PFSK-1 (cell line): Measurements from ENCODE around the gene AOPEP.

Source experiments
- FOXP2 ChIP-seq: optimal IDR thresholded peaks from 2 replicates; pipeline ENCODE3; 2011; ENCODE audit warnings: borderline replicate concordance, control low read depth, inconsistent platforms; ENCODE audit not compliant: insufficient read depth; ENCODE audit errors: extremely low read length, extremely low read depth
- POLR2AphosphoS5 ChIP-seq: IDR thresholded peaks from 2 replicates; pipeline ENCODE4 v1.6.1; 2012; ENCODE audit warnings: low read depth, mild to moderate bottlenecking, control low read depth, low read length, moderate library complexity
- SIN3A ChIP-seq: IDR thresholded peaks from 2 replicates; pipeline ENCODE4 v1.6.1; 2012; ENCODE audit warnings: mild to moderate bottlenecking, low read length, moderate library complexity, borderline replicate concordance; ENCODE audit not compliant: insufficient read depth
- TAF1 ChIP-seq: IDR thresholded peaks from 2 replicates; pipeline ENCODE4 v1.6.1; 2012; ENCODE audit warnings: low read length, control low read depth, borderline replicate concordance; ENCODE audit not compliant: insufficient read depth
- TF ChIP-seq, protein P1 (sequence below), 2 experiments: IDR thresholded peaks; 2 replicates each; pipeline versions ENCODE4 v1.6.1 to v1.8.0; 2011 to 2012; ENCODE audit warnings: low read depth in 2 of 2, low read length in 2 of 2, control low read depth in 1 of 2, inconsistent platforms in 1 of 2, mild to moderate bottlenecking in 1 of 2, moderate library complexity in 1 of 2; ENCODE audit not compliant: insufficient read depth in 1 of 2

The AOPEP gene

DNA sequence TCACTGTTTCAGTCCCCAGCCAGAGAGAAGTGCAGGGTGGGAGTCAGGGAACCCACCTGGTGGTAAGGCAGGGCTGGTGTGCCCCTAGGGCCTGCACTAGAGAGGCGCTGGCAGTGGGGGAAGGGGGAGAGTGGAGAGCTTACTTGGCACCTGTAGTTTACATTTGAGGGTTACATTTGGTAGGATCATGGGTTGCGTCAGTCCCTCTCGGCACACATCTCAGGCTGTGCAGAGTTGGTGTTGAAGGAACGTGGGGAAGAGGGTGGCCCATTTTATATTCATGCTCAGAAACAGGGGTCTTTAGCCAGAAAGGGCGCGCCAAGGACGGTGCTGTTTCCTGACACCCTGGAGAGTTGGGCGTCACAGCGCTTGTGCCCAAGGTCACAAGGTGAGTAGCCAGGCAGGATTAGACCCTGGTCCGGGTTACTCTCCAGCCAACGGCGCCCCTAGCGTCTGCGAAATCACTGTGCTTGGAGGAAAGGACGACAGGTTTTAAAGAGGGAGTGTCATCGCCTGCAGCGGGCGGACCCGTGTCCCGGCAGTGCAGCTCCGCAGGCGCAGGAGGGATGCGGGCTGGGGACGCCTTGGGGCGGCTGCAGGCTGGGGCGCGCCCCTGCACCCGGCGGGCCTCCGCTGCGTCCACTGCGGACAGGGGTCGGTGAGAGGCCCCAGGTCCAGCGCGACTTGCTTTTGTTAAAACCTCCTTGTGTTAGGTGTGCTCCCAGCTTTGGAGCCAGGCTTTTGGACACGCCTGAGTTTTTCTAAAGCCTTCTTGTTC, 318.4 kb downstream of the AOPEP start:
- TF ChIP-seq FOXP2 (no peak), SIN3A (no peak), POLR2AphosphoS5 (no peak), TAF1 (no peak)
- TF ChIP-seq, protein P1, sequence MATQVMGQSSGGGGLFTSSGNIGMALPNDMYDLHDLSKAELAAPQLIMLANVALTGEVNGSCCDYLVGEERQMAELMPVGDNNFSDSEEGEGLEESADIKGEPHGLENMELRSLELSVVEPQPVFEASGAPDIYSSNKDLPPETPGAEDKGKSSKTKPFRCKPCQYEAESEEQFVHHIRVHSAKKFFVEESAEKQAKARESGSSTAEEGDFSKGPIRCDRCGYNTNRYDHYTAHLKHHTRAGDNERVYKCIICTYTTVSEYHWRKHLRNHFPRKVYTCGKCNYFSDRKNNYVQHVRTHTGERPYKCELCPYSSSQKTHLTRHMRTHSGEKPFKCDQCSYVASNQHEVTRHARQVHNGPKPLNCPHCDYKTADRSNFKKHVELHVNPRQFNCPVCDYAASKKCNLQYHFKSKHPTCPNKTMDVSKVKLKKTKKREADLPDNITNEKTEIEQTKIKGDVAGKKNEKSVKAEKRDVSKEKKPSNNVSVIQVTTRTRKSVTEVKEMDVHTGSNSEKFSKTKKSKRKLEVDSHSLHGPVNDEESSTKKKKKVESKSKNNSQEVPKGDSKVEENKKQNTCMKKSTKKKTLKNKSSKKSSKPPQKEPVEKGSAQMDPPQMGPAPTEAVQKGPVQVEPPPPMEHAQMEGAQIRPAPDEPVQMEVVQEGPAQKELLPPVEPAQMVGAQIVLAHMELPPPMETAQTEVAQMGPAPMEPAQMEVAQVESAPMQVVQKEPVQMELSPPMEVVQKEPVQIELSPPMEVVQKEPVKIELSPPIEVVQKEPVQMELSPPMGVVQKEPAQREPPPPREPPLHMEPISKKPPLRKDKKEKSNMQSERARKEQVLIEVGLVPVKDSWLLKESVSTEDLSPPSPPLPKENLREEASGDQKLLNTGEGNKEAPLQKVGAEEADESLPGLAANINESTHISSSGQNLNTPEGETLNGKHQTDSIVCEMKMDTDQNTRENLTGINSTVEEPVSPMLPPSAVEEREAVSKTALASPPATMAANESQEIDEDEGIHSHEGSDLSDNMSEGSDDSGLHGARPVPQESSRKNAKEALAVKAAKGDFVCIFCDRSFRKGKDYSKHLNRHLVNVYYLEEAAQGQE (IDR thresholded peaks at IDR 0.05; ENCODE audit: insufficient read depth in 1 of 2, low read depth in 2 of 2, low read length in 2 of 2) = no peak

DNA sequence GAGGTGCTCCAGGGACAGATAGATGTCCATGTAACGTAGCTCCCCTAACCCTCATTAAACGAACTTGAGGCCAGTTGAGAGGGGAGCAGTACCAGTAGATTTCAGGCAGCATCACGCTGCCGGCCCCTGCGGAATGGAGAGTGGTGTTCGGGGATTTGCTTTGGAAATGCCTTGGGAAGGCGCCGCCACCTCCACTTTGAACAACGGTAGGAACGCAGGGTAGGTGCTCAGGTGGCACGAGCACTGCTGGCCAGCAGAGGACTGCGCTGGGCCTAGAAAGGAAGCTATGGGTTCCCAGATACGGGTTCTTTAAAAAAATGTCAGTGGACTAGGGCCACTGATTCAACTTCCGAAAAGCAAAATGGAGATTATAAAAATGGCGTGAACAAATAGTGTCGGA, 319.3 kb downstream of the AOPEP start:
- TF ChIP-seq, protein P1 (IDR thresholded peaks at IDR 0.05; ENCODE audit: insufficient read depth in 1 of 2, low read depth in 2 of 2, low read length in 2 of 2) = no peak

DNA sequence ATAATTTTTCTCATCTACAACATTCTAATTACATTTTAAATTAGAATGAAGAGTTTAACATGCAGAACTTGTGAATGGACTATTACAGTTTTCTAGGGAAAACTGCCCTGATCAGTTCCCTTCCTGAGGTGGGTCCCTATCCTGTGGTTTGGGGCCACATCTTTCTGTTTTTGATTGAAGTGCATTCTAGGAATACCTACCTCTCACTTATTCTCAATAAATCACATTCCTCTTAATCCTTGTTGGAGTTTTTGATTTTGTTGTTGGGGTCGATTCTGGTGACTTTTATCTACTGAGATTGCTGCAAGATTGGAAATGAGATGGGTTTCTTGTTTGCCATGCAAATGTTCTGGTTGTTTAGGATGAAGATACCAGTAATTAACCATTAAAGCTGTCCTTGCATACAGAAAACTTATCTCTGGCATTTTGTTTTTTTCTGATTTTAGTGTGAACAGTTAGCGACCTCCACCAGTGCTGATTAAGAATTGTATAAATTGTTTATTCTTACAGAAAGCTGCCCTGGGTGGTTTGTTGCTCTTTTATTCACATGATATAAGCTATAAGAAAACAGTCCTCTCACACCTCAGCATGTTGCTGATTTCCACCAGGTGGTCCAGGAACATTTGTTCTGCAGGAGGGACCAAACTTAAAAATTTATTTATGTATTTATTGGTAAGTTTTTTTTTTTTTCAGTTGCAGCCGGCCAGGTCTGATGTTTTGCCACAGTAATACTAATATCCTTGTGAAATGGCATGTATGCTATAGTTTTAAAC, 321.1 kb downstream of the AOPEP start:
- no peak for TF ChIP-seq POLR2AphosphoS5
- no peak for TF ChIP-seq TAF1
- no peak for TF ChIP-seq SIN3A
- TF ChIP-seq, protein P1 (IDR thresholded peaks at IDR 0.05; ENCODE audit: insufficient read depth in 1 of 2, low read depth in 2 of 2, low read length in 2 of 2) = no peak
- no peak for TF ChIP-seq FOXP2

DNA sequence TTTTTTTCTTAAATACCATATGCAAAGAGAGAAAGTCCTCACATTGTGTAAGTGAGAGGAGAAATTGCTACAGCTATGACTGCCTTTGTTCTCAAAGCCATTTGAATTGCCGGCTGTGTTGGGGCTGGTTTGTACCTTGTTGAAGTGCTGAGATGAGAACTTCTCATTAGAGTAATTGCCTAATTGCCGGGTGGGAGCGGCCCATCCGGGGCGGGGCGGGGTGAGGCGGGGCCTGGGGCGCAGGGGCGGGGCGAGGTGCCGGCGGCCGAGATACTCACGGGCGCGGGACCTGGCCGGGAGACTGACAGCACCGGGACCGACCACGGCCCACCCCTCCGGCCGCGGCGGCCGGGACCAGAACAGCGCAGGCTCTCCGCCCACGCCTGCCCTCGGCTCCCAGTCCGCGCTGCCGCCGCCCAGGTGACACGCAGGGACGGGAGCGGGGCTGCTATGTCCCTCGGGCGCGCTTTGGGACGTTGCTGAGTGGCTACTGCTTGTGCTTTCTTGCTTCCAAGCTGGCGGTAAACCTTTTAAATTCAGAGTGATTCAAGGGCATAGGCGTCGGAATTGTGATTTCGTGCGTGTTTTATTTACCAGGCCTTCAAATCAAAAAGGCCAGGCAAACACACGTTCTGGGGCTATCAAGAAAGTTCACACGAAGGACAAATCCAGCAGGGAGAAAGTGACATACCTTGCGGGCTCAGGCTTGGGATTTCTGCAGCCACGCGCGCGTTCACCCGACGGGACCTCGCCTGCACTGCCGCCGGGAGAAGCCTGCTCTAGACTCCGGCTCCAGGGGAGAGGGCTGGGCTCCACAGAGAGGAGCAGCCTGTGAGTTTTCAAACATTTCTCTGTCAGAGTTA, 322.0 kb downstream of the AOPEP start:
- no peak for TF ChIP-seq SIN3A
- TF ChIP-seq POLR2AphosphoS5 = no peak
- TF ChIP-seq, protein P1 (IDR thresholded peaks at IDR 0.05; ENCODE audit: insufficient read depth in 1 of 2, low read depth in 2 of 2, low read length in 2 of 2) = no peak
- no peak for TF ChIP-seq FOXP2
- TF ChIP-seq TAF1 = no peak
